HepG2 (cell line): ENCODE data around the gene PGGT1B. TPM values are rescaled to one million over a fixed set of nuclear protein-coding genes. Genes with fewer than 3 reads are reported as not detected.
"Not testable (repeated sequence)": the region's sequence is repeated elsewhere in the genome, so short reads cannot be mapped to it uniquely, and the experiment has no call there.

Experiments used
- ATAC-seq: fragments of 200-7000 bp; cut with Tn5 transposase; 3 replicates; pipeline ENCODE4 v1.9.1; 2020; ENCODE audit warnings: mild to moderate bottlenecking, moderate library complexity
- BruUV-seq: library from RNA; stranded (reverse); fragments of 400-500 nt; replicated peaks from 2 replicates; lab custom pipeline; 2021; lab: Mats Ljungman, UMichigan
- CTCF ChIA-PET: fragments of 300-600 bp; formaldehyde crosslinking; extraction: SDS; loops from one replicate; lab custom pipeline; 2021; ENCODE audit warnings: low total read pairs, inconsistent platforms, low intra/inter-chr PET ratio; lab: Yijun Ruan, JAX
- POLR2A ChIA-PET: fragments of 350-600 bp; sonication (Branson Sonifier 250); formaldehyde crosslinking; loops from one replicate; lab custom pipeline; 2020; ENCODE audit warnings: antibody characterized with exemption, inconsistent platforms; lab: Yijun Ruan, JAX
- DNase-seq: peaks from one replicate; pipeline ENCODE4 v3.0.0-alpha.2; 2015; ENCODE audit warnings: low spot score
- FAIRE-seq: peaks from 3 replicates; lab custom pipeline; 2011; peaks lifted over from hg19 to GRCh38; lab: Jason Lieb, UNC
- H2AFZ ChIP-seq: one replicate; pipeline ENCODE4 v1.6.1; 2011; ENCODE audit warnings: low read length, inconsistent platforms
- H3K27ac ChIP-seq: fragments of 300-600 bp; 3 replicates; pipeline ENCODE4 v1.8.0; 2011; ENCODE audit warnings: mixed run types, mild to moderate bottlenecking, mixed read lengths, low read length, inconsistent platforms; ENCODE audit not compliant: insufficient read depth; ENCODE audit errors: extremely low read length
- H3K27me3 ChIP-seq, 2 experiments: fragments of 200-600 bp in 1 of 2; 2 replicates in 1 of 2; 3 replicates in 1 of 2; pipeline versions ENCODE4 v1.6.0 to v1.8.0; 2011; ENCODE audit warnings: low read length in 2 of 2, mild to moderate bottlenecking in 2 of 2, moderate library complexity in 2 of 2, inconsistent platforms in 1 of 2; ENCODE audit not compliant: insufficient read depth in 2 of 2, control insufficient read depth in 1 of 2
- H3K36me3 ChIP-seq, 2 experiments: fragments of 200-600 bp in 1 of 2; replicated peaks in 1 of 2; 2 replicates in 1 of 2; 3 replicates in 1 of 2; pipeline versions ENCODE4 v1.5.1 to v1.8.0; 2011; ENCODE audit warnings: low read length in 2 of 2, inconsistent platforms in 1 of 2; ENCODE audit not compliant: insufficient read depth in 2 of 2, control insufficient read depth in 1 of 2
- H3K4me1 ChIP-seq: 2 replicates; pipeline ENCODE4 v1.5.1; 2012; ENCODE audit warnings: low read length, inconsistent platforms; ENCODE audit not compliant: insufficient read depth
- H3K4me2 ChIP-seq: 2 replicates; pipeline ENCODE4 v1.6.0; 2011; ENCODE audit warnings: low read depth, low read length, inconsistent platforms
- H3K4me3 ChIP-seq, 3 experiments: fragments of 200-600 bp in 1 of 3; sonication (generic), shearing (Covaris generic) in 1 of 3; replicated peaks in 1 of 3; 2 replicates each; pipeline ENCODE4 v1.5.1; 2011 to 2016; ENCODE audit warnings: low read length in 3 of 3, inconsistent platforms in 2 of 3, low read depth in 2 of 3, mild to moderate bottlenecking in 2 of 3, control low read depth in 1 of 3, mixed read lengths in 1 of 3; ENCODE audit not compliant: insufficient read depth in 1 of 3
- H3K79me2 ChIP-seq: one replicate; pipeline ENCODE4 v1.6.1; 2011; ENCODE audit warnings: low read length, inconsistent platforms; ENCODE audit not compliant: insufficient read depth
- H3K9ac ChIP-seq: 2 replicates; pipeline ENCODE4 v1.6.0; 2011; ENCODE audit warnings: mild to moderate bottlenecking, low read depth, low read length, inconsistent platforms; ENCODE audit not compliant: insufficient read depth
- H3K9me3 ChIP-seq: 2 replicates; pipeline ENCODE4 v1.5.1; 2012; ENCODE audit warnings: mild to moderate bottlenecking, low read length
- H4K20me1 ChIP-seq: 2 replicates; pipeline ENCODE4 v1.6.0; 2011; ENCODE audit warnings: inconsistent platforms, mild to moderate bottlenecking, low read length, moderate library complexity; ENCODE audit not compliant: insufficient read depth
- ARID3A ChIP-seq: IDR thresholded peaks from 2 replicates; pipeline ENCODE4 v1.6.1; 2012; ENCODE audit warnings: low read depth, low read length, improper control_type of control experiment
- ARID5B ChIP-seq: IDR thresholded peaks from 2 replicates; pipeline ENCODE4 v1.4.0; 2020; ENCODE audit warnings: mild to moderate bottlenecking, missing genetic modification reagents
- CTCF ChIP-seq: sonication (generic); formaldehyde crosslinking; IDR thresholded peaks from 2 replicates; pipeline ENCODE4 v1.5.0; 2020; ENCODE audit warnings: mild to moderate bottlenecking, missing genetic modification reagents, moderate library complexity
- RXRB ChIP-seq: IDR thresholded peaks from 2 replicates; pipeline ENCODE4 v1.6.1; 2016; ENCODE audit warnings: borderline replicate concordance, missing genetic modification reagents, missing compliant biosample characterization
- STAG1 ChIP-seq: sonication (generic); formaldehyde crosslinking; IDR thresholded peaks from 2 replicates; pipeline ENCODE4 v1.4.0; 2020; ENCODE audit warnings: missing genetic modification reagents
- ZNF362 ChIP-seq: sonication (generic); formaldehyde crosslinking; IDR thresholded peaks from 2 replicates; pipeline ENCODE4 v1.4.0; 2020; ENCODE audit warnings: missing genetic modification reagents, mild to moderate bottlenecking, borderline replicate concordance
- ZNF549 ChIP-seq: sonication (generic); formaldehyde crosslinking; IDR thresholded peaks from 2 replicates; pipeline ENCODE4 v1.5.0; 2020; ENCODE audit warnings: missing genetic modification reagents
- WGBS: methylation state at CpG from one replicate; pipeline ENCODE4 v1.1.6; 2017; ENCODE audit warnings: low lambda C conversion rate; 5-methylcytosine and 5-hydroxymethylcytosine counted together
- in situ Hi-C: cut with HindIII; loops from 2 replicates; pipeline ENCODE4 v1.10.0; 2017; ENCODE audit warnings: low pct_unique_long_range_greater_than_20kb; ENCODE audit not compliant: extremely low pct_ligation_motif_present
- intact Hi-C: fragments of 100-400 bp; cut with micrococcal nuclease; formaldehyde crosslinking; loops from one replicate; pipeline ENCODE4 v1.10.0; 2022; ENCODE audit not compliant: unreplicated experiment
- polyA plus RNA-seq, 8 experiments: library from polyadenylated mRNA; depleted of rRNA in 3 of 8; stranded (reverse) in 7 of 8; unstranded in 1 of 8; fragments of >200 nt; fragmentation: Illumina TruSeq in 4 of 8; extraction: Trizol in 4 of 8; gene quantifications; 2 replicates each; pipeline versions ENCODE4 v1.2.1 to v1.2.3, GENCODE V29; 2011 to 2016; ENCODE audit warnings: low read depth in 4 of 8, missing spikeins in 1 of 8, mixed read lengths in 1 of 8; ENCODE audit not compliant: insufficient read depth in 1 of 8
- total RNA-seq, 5 experiments: library from RNA; depleted of rRNA; stranded (reverse); fragments of >200 nt; fragmentation: Illumina TruSeq; extraction: Trizol; gene quantifications; 2 replicates each; pipeline ENCODE4 v1.2.3, GENCODE V29; 2016; ENCODE audit warnings: low read depth in 1 of 5

Gene PGGT1B
- total and polyA plus RNA-seq, 2 of the 13 experiments (the other 11 are each of a cell fraction or from before 2014, with no cell fraction given): 2.4 to 42.7 TPM

GRCh38 chr5:115249379-115249778 is 13.3 kb downstream of the PGGT1B start:
- H2AFZ ChIP-seq, DNase-seq, H3K9me3 ChIP-seq, BruUV-seq, H3K36me3 ChIP-seq, H3K4me3 ChIP-seq, H3K9ac ChIP-seq, POLR2A ChIA-PET, H3K27me3 ChIP-seq, intact Hi-C loops, H3K4me2 ChIP-seq, H3K27ac ChIP-seq, H4K20me1 ChIP-seq, ATAC-seq, CTCF ChIA-PET, FAIRE-seq: not testable (repeated sequence)
- WGBS: 79% methylated on average over 5 of the region's 5 CpGs
- in situ Hi-C loops: loop anchor here (5.0 kb wide), 1 partner anchor 152 kb away; no protein-coding TSS in a partner anchor
- H3K79me2 ChIP-seq: peaks cover 29% of the 10 kb centered on the region
- peaks cover 14% of the 10 kb centered on the region for H3K4me1 ChIP-seq

- in situ Hi-C loops: loop anchor here (5.0 kb wide), 1 partner anchor 149 kb away; no protein-coding TSS in a partner anchor
- WGBS: 31% methylated on average over 3 of the region's 3 CpGs
- H3K4me1 ChIP-seq: peaks cover 40% of the 10 kb centered on the region
- POLR2A ChIA-PET: no interaction called here
- H2AFZ ChIP-seq: no peak overlapping the region
- no peak overlapping the region for H3K27ac ChIP-seq
- no peaks in the 10 kb centered on the region for H3K27me3 ChIP-seq
- no peak overlapping the region for H3K4me2 ChIP-seq
- peaks cover 7% of the 10 kb centered on the region for H3K79me2 ChIP-seq
- peak; percentile 76 for ATAC-seq
- no peaks in the 10 kb centered on the region for H3K9me3 ChIP-seq
- FAIRE-seq: peak; percentile 52
- intact Hi-C loops: loop anchor here (1.0 kb wide), 1 partner anchor 148 kb away; no protein-coding TSS in a partner anchor
- DNase-seq: peak; percentile 49
- CTCF ChIA-PET: interaction anchor here (0.7 to 2.4 kb wide), 2 partner anchors 148 to 510 kb away, joined by 3 to 28 read pairs; no protein-coding TSS in a partner anchor
- H3K9ac ChIP-seq: no peak overlapping the region
- H3K36me3 ChIP-seq: no peaks in the 10 kb centered on the region; a peak in 1 of 5 replicates
- H4K20me1 ChIP-seq: no peaks in the 10 kb centered on the region
- no TSS peak for BruUV-seq
- no peak overlapping the region for H3K4me3 ChIP-seq
- TF ChIP-seq CTCF (CRISPR knock-in tag) (peak; percentile 74), ARID5B (0 out of 2 replicates have a peak, but pooled peaks have one; percentile 12), STAG1 (peak; percentile 73), ARID3A (peak; percentile 84; the same call in 1 of the 2 replicates), ZNF362 (CRISPR knock-in tag) (0 out of 2 replicates have a peak, but pooled peaks have one; percentile 28), RXRB (CRISPR knock-in tag) (no peak), ZNF549 (no peak)
These were observed 16.2 kb downstream of the PGGT1B start for GRCh38 chr5:115246361-115246991.
